HUDEP-2 (cell line): ENCODE results near the gene FAF2.
A peak's percentile ranks its signal among the peaks of the same experiment; 100 is the strongest.
"Not testable (repeated sequence)": the region's sequence is repeated elsewhere in the genome, so short reads cannot be mapped to it uniquely, and the experiment has no call there.

ENCODE experiments used
- DNase-seq, 76 experiments: peaks; one replicate each; lab custom pipeline; 2025; ENCODE audit not compliant: unreplicated experiment in 76 of 76; lab: John Stamatoyannopoulos, UW

FAF2 gene

GRCh38 chr5:176415952-176416924, 31.9 kb upstream of the FAF2 start, which contains the start of gene CLTB:
TSS of gene CLTB (minus strand) at chr5:176416539. CDS start at chr5:176416363, 176 bp downstream.
- peak in 71 of 76 experiments; percentile 23 to 89 (median 74) for DNase-seq

- no peak for DNase-seq
These were observed 31.2 kb upstream of the FAF2 start for GRCh38 chr5:176416965-176417364.

- no peak for DNase-seq
These were observed 29.9 kb upstream of the FAF2 start for GRCh38 chr5:176418251-176418650.

- no peak for DNase-seq
These were observed 28.1 kb upstream of the FAF2 start for GRCh38 chr5:176420086-176420485.

GRCh38 chr5:176420972-176421544, 27.1 kb upstream of the FAF2 start:
- peak in 8 of 76 experiments; percentile 11 to 38 (median 28) for DNase-seq

- no peak for DNase-seq
These were observed 24.0 kb upstream of the FAF2 start for GRCh38 chr5:176424181-176424580.

- no peak for DNase-seq
These were observed 23.0 kb upstream of the FAF2 start for GRCh38 chr5:176425138-176425537.

GRCh38 chr5:176425791-176426190, 22.4 kb upstream of the FAF2 start:
- DNase-seq, result no peak

- no peak for DNase-seq
These were observed 21.3 kb upstream of the FAF2 start for GRCh38 chr5:176426876-176427275.

GRCh38 chr5:176427971-176428370, 20.2 kb upstream of the FAF2 start:
- no peak for DNase-seq

- DNase-seq, result peak in 3 of 76 experiments; percentile 12 to 32 (median 17)
These were observed 18.2 kb upstream of the FAF2 start for GRCh38 chr5:176429972-176430371.

- no peak for DNase-seq
These were observed 15.5 kb upstream of the FAF2 start for GRCh38 chr5:176432707-176433106.

GRCh38 chr5:176436656-176437055, 11.5 kb upstream of the FAF2 start:
- no peak for DNase-seq

GRCh38 chr5:176438959-176439757, 9.0 kb upstream of the FAF2 start:
- peak in 2 of 76 experiments; percentile 8 to 13 for DNase-seq

GRCh38 chr5:176440927-176441706, 7.1 kb upstream of the FAF2 start:
- DNase-seq, result peak in 3 of 76 experiments; percentile 15 to 28 (median 16)

GRCh38 chr5:176441921-176442323, 6.3 kb upstream of the FAF2 start:
- DNase-seq, result no peak

- DNase-seq, result not testable (repeated sequence)
These were observed 5.3 kb upstream of the FAF2 start for GRCh38 chr5:176442911-176443310.

- DNase-seq, result no peak
These were observed 3.4 kb upstream of the FAF2 start for GRCh38 chr5:176444742-176445141.

- no peak for DNase-seq
These were observed 2.0 kb upstream of the FAF2 start for GRCh38 chr5:176446028-176446665.
